GM12892 (cell line): ENCODE results near the gene FOXJ3.

Source experiments
- POLR2A ChIP-seq: IDR thresholded peaks from 2 replicates; pipeline ENCODE4 v1.6.1; 2011; ENCODE audit warnings: low read depth, low read length, control low read depth
- POLR2AphosphoS5 ChIP-seq: IDR thresholded peaks from 2 replicates; pipeline ENCODE4 v1.6.1; 2011; ENCODE audit warnings: low read depth, low read length, control low read depth

- no peak for TF ChIP-seq POLR2AphosphoS5
- TF ChIP-seq POLR2A = no peak
Measured at GRCh38 chr1:42305639-42306038, 29.4 kb downstream of the FOXJ3 start.
